Smooth muscle cell (in vitro differentiated cells): ENCODE measurements around the gene SLC26A1. TPM values are rescaled to one million over a fixed set of nuclear protein-coding genes. Genes with fewer than 3 reads are reported as not detected.

Experiments
- DNase-seq: peaks from one replicate; lab custom pipeline; 2025; ENCODE audit not compliant: unreplicated experiment; lab: John Stamatoyannopoulos, UW
- H2AFZ ChIP-seq: fragments of 200-600 bp; sonication (generic); 2 replicates; pipeline ENCODE4 v1.6.0; 2016; ENCODE audit warnings: antibody characterized with exemption, low read depth, mild to moderate bottlenecking
- H3F3A ChIP-seq: fragments of 200-600 bp; sonication (generic); 2 replicates; pipeline ENCODE4 v1.6.0; 2017; ENCODE audit warnings: antibody characterized with exemption, low read depth
- H3K27ac ChIP-seq: fragments of 200-600 bp; sonication (generic); 2 replicates; pipeline ENCODE4 v1.5.1; 2016; ENCODE audit warnings: low read depth, mild to moderate bottlenecking
- H3K27me3 ChIP-seq: fragments of 200-600 bp; sonication (generic); 2 replicates; pipeline ENCODE4 v1.6.1; 2016; ENCODE audit warnings: low read depth, mild to moderate bottlenecking
- H3K36me3 ChIP-seq: fragments of 200-600 bp; sonication (generic); 2 replicates; pipeline ENCODE4 v1.5.1; 2016; ENCODE audit warnings: low read depth
- H3K4me1 ChIP-seq: fragments of 200-600 bp; sonication (generic); 2 replicates; pipeline ENCODE4 v1.5.1; 2016; ENCODE audit warnings: low read depth
- H3K4me2 ChIP-seq: fragments of 200-600 bp; sonication (generic); 2 replicates; pipeline ENCODE4 v1.6.0; 2016; ENCODE audit warnings: mild to moderate bottlenecking
- H3K4me3 ChIP-seq: fragments of 200-600 bp; sonication (generic); 2 replicates; pipeline ENCODE4 v1.5.1; 2016; ENCODE audit warnings: mild to moderate bottlenecking
- H3K79me2 ChIP-seq: fragments of 200-600 bp; sonication (generic); 2 replicates; pipeline ENCODE4 v1.6.0; 2016; ENCODE audit warnings: low read depth, mild to moderate bottlenecking
- H3K9ac ChIP-seq: fragments of 200-600 bp; sonication (generic); 2 replicates; pipeline ENCODE4 v1.6.0; 2016; ENCODE audit warnings: low read depth
- H3K9me3 ChIP-seq: fragments of 200-600 bp; sonication (generic); replicated peaks from 2 replicates; pipeline ENCODE4 v1.5.1; 2016; ENCODE audit warnings: low read depth
- H4K20me1 ChIP-seq: fragments of 200-600 bp; sonication (generic); 2 replicates; pipeline ENCODE4 v1.6.0; 2016; ENCODE audit warnings: low read depth
- CTCF ChIP-seq: fragments of 200-600 bp; sonication (generic); IDR thresholded peaks from 2 replicates; pipeline ENCODE4 v1.5.1; 2017; ENCODE audit warnings: borderline replicate concordance, mild to moderate bottlenecking, antibody characterized with exemption; ENCODE audit not compliant: insufficient read depth, poor library complexity, severe bottlenecking
- WGBS: methylation state at CpG from one replicate; pipeline ENCODE4 v1.1.7; 2016; ENCODE audit warnings: low lambda C conversion rate; 5-methylcytosine and 5-hydroxymethylcytosine counted together
- polyA plus RNA-seq: library from polyadenylated mRNA; unstranded; fragments of >200 nt; fragmentation: Nextera tagmentation; extraction: Ambion mirVana; gene quantifications from 2 replicates; pipeline ENCODE4 v1.2.1, GENCODE V29; 2016
- total RNA-seq: library from RNA; depleted of rRNA; stranded (reverse); fragments of >200 nt; gene quantifications from 2 replicates; pipeline ENCODE4 v1.2.3, GENCODE V29; 2014

The SLC26A1 gene
- total and polyA plus RNA-seq, 2 experiments from 2014 or later = 0.67 to 1.7 TPM

DNA sequence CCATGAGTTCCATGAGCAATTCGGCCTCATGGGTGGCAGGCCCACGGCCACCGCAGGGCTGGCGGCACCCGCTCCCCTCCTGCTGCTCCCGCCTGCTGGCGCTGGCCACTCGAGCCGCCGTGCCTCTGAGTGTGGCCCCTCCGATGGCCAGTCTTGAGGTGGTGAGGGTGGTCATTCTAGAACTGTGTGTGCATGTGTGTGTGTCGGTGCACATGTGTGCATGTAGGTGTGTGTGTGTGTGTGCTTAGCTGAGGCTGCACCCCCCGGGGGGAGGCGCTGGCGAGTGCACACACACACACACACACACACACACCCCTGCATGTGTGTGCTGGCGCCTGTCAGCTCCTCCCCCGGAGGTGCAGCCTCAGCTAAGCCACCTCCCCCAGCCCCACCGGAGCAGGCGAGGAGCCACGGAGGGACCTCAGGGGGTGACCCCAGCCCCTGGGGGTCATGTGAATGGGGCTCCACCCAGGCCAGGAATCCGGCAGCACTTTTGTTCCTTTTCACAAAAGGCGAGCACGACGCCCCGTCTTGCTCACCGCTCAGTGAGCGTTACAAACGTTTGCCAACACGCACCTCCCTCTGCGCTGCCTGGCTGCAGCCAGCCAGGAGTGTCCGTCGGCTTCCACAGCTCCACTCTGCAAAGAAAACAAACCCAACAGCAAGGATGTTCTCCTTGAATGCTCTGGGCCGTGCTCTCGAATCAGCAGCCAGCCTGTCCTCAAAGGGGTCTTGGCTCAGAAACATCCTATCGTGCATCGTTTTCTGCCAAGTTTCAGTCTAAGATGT lies 48.1 kb upstream of the SLC26A1 start:
- no peak overlapping the region for H3K9ac ChIP-seq
- no peak for DNase-seq
- H4K20me1 ChIP-seq = no peaks in the 10 kb centered on the region
- no peaks in the 10 kb centered on the region for H3F3A ChIP-seq
- no peaks in the 10 kb centered on the region for H3K27me3 ChIP-seq
- 82% methylated on average over 31 of the region's 36 CpGs for WGBS
- no peaks in the 10 kb centered on the region for H3K79me2 ChIP-seq
- no peak for TF ChIP-seq CTCF
- H3K4me2 ChIP-seq = no peak overlapping the region
- no peaks in the 10 kb centered on the region for H3K9me3 ChIP-seq
- no peak overlapping the region for H2AFZ ChIP-seq
- H3K36me3 ChIP-seq = no peaks in the 10 kb centered on the region
- peaks cover 26% of the 10 kb centered on the region for H3K4me1 ChIP-seq
- H3K4me3 ChIP-seq = no peak overlapping the region
- H3K27ac ChIP-seq = no peak overlapping the region

DNA sequence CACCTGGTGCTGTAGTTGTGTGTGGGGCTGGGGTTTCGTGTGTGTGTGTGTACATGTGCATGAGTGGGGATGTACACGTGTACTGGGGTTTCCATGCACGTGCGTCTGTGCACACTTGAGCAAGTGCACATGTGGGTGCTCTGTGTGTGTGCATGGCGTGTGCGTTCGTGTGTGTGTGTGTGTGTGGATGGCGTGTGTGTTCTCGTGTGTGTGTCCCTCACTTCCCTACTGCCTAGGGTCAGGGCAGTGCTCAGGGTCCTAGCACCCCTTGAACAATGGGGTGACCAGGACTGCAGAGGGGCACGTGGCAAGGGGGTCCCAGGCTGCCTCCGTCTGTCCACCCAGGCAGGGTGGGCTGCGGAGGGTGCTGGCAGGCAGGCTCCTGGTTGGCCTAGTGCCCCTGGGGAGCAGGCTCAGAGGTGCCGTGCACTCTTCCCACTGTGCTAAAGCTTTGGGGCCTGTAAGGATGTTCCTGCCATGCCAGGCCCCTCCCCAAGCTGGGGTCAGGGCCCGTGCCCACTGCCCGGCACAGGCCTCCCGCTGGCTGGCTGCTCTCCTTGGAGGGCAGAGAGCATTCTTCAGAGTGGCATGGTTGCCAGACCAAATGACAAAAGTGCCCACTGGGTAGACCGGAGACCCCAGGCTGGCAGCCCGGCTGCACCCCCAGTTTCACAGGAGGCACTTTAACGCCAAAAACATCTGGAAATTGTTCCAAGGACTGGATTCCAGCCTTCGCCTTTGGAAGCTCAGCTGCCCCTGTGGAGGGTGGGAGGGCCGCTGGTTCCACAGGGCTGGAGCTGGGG lies 47.3 kb upstream of the SLC26A1 start:
- peaks cover 26% of the 10 kb centered on the region for H3K4me1 ChIP-seq
- H3K4me2 ChIP-seq = no peak overlapping the region
- DNase-seq = no peak
- H3K79me2 ChIP-seq = no peaks in the 10 kb centered on the region
- no peak for TF ChIP-seq CTCF
- no peaks in the 10 kb centered on the region for H3K36me3 ChIP-seq
- H2AFZ ChIP-seq = no peak overlapping the region
- H3F3A ChIP-seq = no peaks in the 10 kb centered on the region
- H3K4me3 ChIP-seq = no peak overlapping the region
- no peaks in the 10 kb centered on the region for H3K9me3 ChIP-seq
- H3K9ac ChIP-seq = no peak overlapping the region
- no peaks in the 10 kb centered on the region for H3K27me3 ChIP-seq
- H4K20me1 ChIP-seq = no peaks in the 10 kb centered on the region
- H3K27ac ChIP-seq = no peak overlapping the region
- WGBS = 97% methylated on average over 21 of the region's 21 CpGs

DNA sequence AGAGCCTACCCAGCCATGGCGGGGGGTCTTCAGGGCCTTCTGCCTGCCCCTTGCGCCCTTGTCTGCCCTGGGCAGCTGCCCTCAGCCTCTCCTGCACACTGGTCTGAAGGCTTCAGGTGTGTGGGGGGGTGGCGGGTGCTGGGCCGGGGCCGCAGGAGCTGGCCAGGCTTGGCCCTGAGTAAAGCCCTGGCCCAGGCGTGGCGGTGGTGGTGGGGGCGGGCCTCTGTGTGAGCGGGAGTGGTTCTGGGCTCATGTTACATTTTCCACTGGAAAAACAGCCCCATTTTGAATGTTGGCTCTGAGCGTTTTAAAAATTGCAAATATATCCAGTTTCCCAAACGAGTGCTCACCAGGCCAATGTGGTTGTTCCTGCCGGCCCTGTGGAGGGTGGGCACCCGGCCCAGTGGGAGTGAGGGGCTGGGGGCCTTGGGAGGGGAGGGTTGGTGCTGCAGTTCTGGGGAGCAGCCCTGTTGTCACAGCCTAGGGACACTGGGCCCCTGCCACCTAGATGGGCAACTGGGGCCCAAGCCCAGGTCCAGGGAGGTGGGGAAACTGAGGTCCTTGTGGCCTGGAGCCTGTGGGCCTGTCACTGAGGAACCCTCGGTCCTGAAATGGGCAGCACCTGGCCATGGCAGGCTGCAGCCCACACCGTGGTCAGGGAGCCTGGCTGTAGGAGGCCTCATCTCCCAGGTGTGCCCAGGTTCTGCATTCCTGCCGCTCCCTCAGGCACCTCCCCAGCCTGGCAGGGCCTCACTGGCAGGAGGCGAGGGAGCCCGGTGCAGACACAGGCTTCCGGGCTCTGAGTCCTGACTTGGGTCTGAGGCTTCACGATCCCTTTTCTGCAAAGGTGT lies 46.5 kb upstream of the SLC26A1 start:
- peaks cover 24% of the 10 kb centered on the region for H3K4me1 ChIP-seq

More for the DNA sequence above, 46.5 kb upstream of the SLC26A1 start:
- peak; percentile 22 for DNase-seq
- H3K27me3 ChIP-seq = no peaks in the 10 kb centered on the region
- H3K27ac ChIP-seq = no peak overlapping the region
- no peaks in the 10 kb centered on the region for H3F3A ChIP-seq
- H3K4me2 ChIP-seq = peak overlapping the region; percentile 27
- no peak for TF ChIP-seq CTCF
- no peaks in the 10 kb centered on the region for H3K36me3 ChIP-seq
- WGBS = 75% methylated on average over 17 of the region's 20 CpGs
- no peaks in the 10 kb centered on the region for H3K79me2 ChIP-seq
- H3K9ac ChIP-seq = no peak overlapping the region
- no peak overlapping the region for H2AFZ ChIP-seq
- no peaks in the 10 kb centered on the region for H4K20me1 ChIP-seq
- H3K4me3 ChIP-seq = no peak overlapping the region
- no peaks in the 10 kb centered on the region for H3K9me3 ChIP-seq
